Ovary (tissue), 3 donors: ENCODE data around the gene GLI1.

Experiments
- CTCF ChIP-seq, 3 donors: fragments of 450-650 bp in 2 of 3; fragments of 200-600 bp in 1 of 3; IDR thresholded peaks; one replicate each; pipeline versions ENCODE4 v1.5.1 to v1.8.0; 2016 to 2022; ENCODE audit warnings: antibody characterized with exemption in 3 of 3, mild to moderate bottlenecking in 1 of 3
- EP300 ChIP-seq: sonication (generic); formaldehyde crosslinking; IDR thresholded peaks from one replicate; pipeline ENCODE4 v1.6.1; 2017; ENCODE audit warnings: antibody characterized with exemption
- POLR2A ChIP-seq: fragments of 450-650 bp; IDR thresholded peaks from one replicate; pipeline ENCODE4 v1.6.1; 2017; ENCODE audit warnings: antibody characterized with exemption, mild to moderate bottlenecking, moderate library complexity
- donor health status: DM: no; HTN: no; CAD: no.

- TF ChIP-seq POLR2A (no peak), CTCF (IDR thresholded peaks at IDR 0.05) (no peak), EP300 (no peak)
Measured at GRCh38 chr12:57470286-57470969, 10.8 kb downstream of the GLI1 start.
